ENCODE data around the gene NOSIP.

Gene NOSIP

GRCh38 chr19:49543032-49543431 is 37.3 kb downstream of the NOSIP start:
- in situ Hi-C loops (cut with HindIII; ENCODE audit: low pct_unique_long_range_greater_than_20kb, low sequenced_read_pairs): no loop called here
- no peak for TF ChIP-seq JUND (IDR thresholded peaks at IDR 0.05; ENCODE audit: low read depth)
- DNase-seq (ENCODE audit: low read depth in 1 of 2, low spot score in 1 of 2): no peak

- in situ Hi-C loops (cut with HindIII; ENCODE audit: low pct_unique_long_range_greater_than_20kb, low sequenced_read_pairs): no loop called here
- no peak for TF ChIP-seq JUND (IDR thresholded peaks at IDR 0.05; ENCODE audit: low read depth)
- DNase-seq (ENCODE audit: low read depth in 1 of 2, low spot score in 1 of 2): no peak
Observed at GRCh38 chr19:49542446-49542845, 37.9 kb downstream of the NOSIP start.

DNA sequence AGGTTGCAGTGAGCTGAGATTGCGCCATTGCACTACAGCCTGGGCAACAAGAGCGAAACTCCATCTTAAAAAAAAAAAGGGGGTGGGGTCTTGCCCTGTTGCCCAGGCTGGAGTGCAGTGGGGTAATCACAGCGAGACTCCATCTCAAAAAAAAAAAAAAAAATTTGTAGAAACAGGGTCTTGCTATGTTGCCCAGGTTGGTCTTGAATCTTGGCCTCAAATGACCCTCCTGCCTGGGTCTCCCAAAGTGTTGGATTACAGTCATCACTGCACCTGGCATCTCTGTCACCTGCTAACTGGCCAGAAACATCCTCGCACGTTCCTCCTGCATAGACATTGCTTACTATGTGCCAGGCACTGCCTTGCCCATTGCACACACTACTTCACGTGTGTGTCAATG is 38.4 kb downstream of the NOSIP start:
- TF ChIP-seq JUND (IDR thresholded peaks at IDR 0.05; ENCODE audit: low read depth): no peak
- in situ Hi-C loops (cut with HindIII; ENCODE audit: low pct_unique_long_range_greater_than_20kb, low sequenced_read_pairs): no loop called here
- no peak for DNase-seq (ENCODE audit: low read depth in 1 of 2, low spot score in 1 of 2)

DNA sequence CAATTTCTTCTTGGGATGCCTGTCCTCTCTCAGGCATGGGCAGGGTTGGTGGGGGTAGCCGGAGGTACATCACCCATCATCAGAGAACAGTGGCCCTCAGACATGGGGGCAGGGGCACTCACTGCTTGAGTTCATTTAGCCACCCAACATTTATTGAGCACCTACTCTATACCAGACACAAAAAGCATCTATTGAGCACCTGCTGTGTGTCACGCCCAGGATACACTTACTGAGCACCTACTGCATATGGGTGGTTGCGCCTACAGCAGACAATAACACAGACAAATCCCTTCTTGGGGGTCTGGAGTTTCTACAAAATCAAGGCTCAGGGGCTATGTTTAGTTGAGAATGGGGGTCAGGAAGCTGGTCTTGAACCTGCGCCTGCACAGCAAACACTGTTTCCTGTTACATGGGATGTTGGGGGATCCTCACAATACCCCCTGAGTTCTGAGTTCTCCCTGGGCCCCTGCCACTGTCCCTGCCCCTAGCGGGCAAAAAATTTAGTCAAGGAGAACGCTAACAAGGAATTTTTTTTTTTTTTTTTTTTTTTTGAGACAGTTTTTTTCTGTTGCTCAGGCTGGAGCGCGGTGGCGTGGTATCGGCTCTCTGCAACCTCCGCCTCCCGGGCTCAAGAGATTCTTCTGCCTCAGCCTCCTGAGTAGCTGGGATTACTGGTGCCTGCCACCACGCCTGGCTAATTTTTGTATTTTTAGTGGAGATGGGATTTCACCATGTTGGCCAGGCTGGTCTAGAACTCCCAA is 41.0 kb downstream of the NOSIP start:
- DNase-seq (ENCODE audit: low read depth in 1 of 2, low spot score in 1 of 2): no peak
- in situ Hi-C loops (cut with HindIII; ENCODE audit: low pct_unique_long_range_greater_than_20kb, low sequenced_read_pairs): no loop called here
- TF ChIP-seq JUND (IDR thresholded peaks at IDR 0.05; ENCODE audit: low read depth): no peak

DNA sequence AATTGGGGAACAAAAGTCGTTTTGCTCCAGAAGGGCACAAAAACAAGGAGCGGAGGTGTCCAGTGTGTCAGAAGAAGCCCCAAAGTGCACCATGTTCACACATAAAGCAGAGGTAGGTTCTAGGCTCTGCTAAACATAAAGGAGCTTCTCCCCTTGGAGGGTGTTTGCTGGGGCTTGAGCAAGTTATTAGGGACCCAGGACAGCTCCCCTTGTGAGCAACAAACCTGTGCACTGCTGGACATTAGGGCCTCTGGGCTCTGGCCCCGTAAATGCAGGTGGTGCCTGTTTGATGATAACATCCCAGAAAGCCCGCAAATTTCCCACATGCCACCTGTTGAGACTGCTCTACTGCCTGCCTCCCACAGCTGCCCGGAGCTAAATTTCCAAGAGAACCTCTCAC is 41.7 kb downstream of the NOSIP start:
- TF ChIP-seq JUND (IDR thresholded peaks at IDR 0.05; ENCODE audit: low read depth): no peak
- no peak for DNase-seq (ENCODE audit: low read depth in 1 of 2, low spot score in 1 of 2)
- in situ Hi-C loops (cut with HindIII; ENCODE audit: low pct_unique_long_range_greater_than_20kb, low sequenced_read_pairs): no loop called here

DNA sequence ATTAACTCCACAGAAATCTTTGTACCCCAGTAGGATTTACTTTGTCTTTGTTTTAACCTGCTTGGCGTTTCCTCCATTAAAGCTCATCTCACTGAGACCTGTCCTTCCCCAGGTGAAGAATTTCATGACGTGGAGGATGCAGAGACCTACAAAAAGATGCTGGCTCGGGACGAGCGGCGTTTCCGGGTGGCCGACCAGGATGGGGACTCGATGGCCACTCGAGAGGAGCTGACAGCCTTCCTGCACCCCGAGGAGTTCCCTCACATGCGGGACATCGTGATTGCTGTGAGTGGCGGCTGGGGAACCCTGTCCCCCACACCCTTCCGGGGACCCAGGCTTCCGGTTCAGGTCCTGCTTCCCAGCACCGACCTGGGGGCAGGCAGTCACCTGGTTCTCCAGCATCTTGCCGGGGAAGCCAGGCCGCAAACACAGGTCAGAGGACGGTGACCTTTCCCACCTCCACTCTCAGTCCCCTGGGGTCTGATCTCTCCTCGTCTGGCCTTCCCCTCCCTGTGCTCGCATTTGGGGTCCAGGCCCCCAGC is 43.4 kb downstream of the NOSIP start:
- TF ChIP-seq JUND (IDR thresholded peaks at IDR 0.05; ENCODE audit: low read depth): no peak
- in situ Hi-C loops (cut with HindIII; ENCODE audit: low pct_unique_long_range_greater_than_20kb, low sequenced_read_pairs): no loop called here
- no peak for DNase-seq (ENCODE audit: low read depth in 1 of 2, low spot score in 1 of 2)

GRCh38 chr19:49534632-49535385 is 45.5 kb downstream of the NOSIP start:
- TF ChIP-seq JUND (IDR thresholded peaks at IDR 0.05; ENCODE audit: low read depth): no peak
- DNase-seq (ENCODE audit: low read depth in 1 of 2, low spot score in 1 of 2): no peak
- in situ Hi-C loops (cut with HindIII; ENCODE audit: low pct_unique_long_range_greater_than_20kb, low sequenced_read_pairs): no loop called here

GRCh38 chr19:49533551-49534488 is 46.5 kb downstream of the NOSIP start:
- in situ Hi-C loops (cut with HindIII; ENCODE audit: low pct_unique_long_range_greater_than_20kb, low sequenced_read_pairs): no loop called here
- no peak for TF ChIP-seq JUND (IDR thresholded peaks at IDR 0.05; ENCODE audit: low read depth)
- peak; percentile 65 for DNase-seq (ENCODE audit: low read depth in 1 of 2, low spot score in 1 of 2)

GRCh38 chr19:49530708-49531107 is 49.6 kb downstream of the NOSIP start:
- in situ Hi-C loops (cut with HindIII; ENCODE audit: low pct_unique_long_range_greater_than_20kb, low sequenced_read_pairs): no loop called here
- TF ChIP-seq JUND (IDR thresholded peaks at IDR 0.05; ENCODE audit: low read depth): no peak
- no peak for DNase-seq (ENCODE audit: low read depth in 1 of 2, low spot score in 1 of 2)

DNA sequence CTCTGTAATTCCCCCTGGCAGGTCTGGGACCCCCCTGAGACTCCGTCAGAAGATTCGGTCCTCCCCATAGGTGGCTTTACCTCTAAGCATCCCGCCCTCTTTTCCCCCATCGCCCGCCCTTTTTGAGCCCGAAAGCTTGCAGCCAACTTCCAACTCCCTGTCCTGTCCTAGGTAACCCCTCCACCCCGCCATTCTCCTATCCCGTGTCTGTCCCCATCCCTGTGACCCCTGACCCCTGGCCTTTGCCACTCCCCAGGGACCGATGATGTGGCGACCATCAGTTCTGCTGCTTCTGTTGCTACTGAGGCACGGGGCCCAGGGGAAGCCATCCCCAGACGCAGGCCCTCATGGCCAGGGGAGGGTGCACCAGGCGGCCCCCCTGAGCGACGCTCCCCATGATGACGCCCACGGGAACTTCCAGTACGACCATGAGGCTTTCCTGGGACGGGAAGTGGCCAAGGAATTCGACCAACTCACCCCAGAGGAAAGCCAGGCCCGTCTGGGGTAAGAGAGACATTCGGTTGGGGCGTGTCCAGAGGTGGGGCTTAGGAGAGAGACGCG is 52.1 kb downstream of the NOSIP start:
- in situ Hi-C loops (cut with HindIII; ENCODE audit: low pct_unique_long_range_greater_than_20kb, low sequenced_read_pairs): no loop called here
- TF ChIP-seq JUND (IDR thresholded peaks at IDR 0.05; ENCODE audit: low read depth): no peak
- DNase-seq (ENCODE audit: low read depth in 1 of 2, low spot score in 1 of 2): no peak

DNA sequence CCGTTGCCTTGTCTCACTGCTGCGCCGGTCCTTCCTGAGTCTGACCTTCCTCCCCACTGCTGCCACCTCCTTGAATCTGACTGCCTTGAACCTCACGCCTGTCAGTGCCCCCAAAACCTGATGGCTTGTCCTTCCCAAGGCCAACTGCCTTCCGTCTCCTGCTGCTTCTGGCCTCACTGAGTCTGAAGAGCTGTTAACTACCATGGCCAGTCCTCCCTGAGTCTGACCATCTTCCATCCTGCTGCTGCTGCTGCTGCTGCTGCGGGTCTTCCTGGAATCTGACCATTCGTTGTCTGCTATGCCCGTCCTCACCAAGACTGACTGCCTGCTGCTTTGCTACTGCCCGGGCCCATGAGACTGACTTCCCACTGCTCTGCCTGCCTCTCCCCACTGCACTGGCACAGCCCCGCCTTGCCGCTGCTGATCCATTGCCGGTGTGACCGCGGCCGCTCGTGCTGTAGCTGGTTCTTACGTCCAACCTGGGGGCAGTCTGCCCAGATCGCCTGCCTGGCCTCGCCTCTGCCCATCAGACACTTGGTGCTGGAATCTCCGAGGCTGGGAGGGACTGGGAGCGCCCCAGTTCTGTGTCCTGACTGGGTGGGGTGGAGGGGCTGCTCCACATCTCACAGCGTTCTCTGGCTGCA is 55.4 kb downstream of the NOSIP start:
- in situ Hi-C loops (cut with HindIII; ENCODE audit: low pct_unique_long_range_greater_than_20kb, low sequenced_read_pairs): no loop called here
- TF ChIP-seq JUND (IDR thresholded peaks at IDR 0.05; ENCODE audit: low read depth): no peak
- DNase-seq (ENCODE audit: low read depth in 1 of 2, low spot score in 1 of 2): no peak
